ENCODE measurements around the gene LUZP1.

DNA sequence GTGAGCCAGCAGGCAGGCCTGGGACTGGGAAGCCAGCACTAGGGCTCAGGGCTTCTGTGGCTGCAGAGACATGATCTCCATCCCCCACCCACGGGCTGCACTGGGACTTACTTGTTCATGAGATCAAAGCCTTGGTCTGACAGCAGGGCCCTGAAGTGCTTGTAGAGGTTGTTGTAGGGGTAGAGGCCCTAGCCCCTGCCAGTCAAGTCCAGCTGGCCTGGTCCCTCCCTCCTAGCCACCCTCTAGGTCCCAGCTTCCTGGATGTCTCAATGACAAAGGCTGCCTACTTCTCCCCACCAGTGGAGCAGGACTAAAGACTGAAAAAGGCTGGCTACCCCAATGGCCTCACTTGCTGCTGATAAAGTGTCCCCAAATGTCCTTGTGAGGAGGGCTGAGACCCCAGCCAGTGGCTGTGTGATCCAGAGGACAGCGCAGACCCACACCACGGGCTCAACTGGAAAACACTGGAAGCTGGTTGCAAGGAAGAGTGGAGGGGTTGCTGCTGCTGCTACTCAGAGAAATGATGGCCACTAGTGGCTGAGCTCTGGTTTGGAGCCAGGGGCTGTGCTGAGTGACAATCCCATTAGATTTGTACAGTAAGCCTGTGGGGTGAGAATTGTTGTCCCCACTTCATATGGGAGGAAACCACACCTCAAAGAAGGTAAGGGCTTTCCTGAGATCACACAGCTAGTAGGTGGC, 47.2 kb upstream of the LUZP1 start:
- no peak for TF ChIP-seq CTCF (IDR thresholded peaks at IDR 0.05; ENCODE audit: poor library complexity)
- TF ChIP-seq EZH2 (IDR thresholded peaks at IDR 0.05; ENCODE audit: borderline replicate concordance) = no peak
- TF ChIP-seq EZH2phosphoT487 (IDR thresholded peaks at IDR 0.05; ENCODE audit: low read depth, severe bottlenecking, unreplicated experiment) = no peak
